IPS-NIHi7 (cell line): ENCODE results near the gene LEF1.

Experiments used
- DNase-seq: peaks from one replicate; pipeline ENCODE4 v3.0.0; 2012; ENCODE audit warnings: mixed read lengths; ENCODE audit errors: extremely low spot score

The LEF1 gene

GRCh38 chr4:108113229-108113628 lies 55.5 kb downstream of the LEF1 start:
- no peak for DNase-seq

- DNase-seq = no peak
Observed at GRCh38 chr4:108111781-108112180, 57.0 kb downstream of the LEF1 start.

DNA sequence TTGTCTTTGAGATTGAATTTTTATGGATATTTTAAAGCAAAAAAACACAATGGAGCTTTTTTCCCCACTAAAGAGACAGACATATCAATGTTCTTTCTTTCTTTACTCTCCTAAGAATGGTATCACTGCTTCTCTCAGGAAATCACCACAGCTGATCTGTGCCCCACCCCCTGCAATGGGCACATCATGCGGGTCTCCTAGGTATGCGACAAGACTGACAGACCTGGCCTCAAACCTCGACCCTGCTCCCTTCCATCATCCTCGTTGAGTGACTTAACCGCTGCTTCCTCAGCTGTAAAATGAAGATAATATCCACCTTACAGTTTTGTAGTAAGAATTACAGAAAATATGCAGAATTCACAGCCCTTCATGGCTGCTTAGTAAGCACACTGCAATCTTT lies 58.3 kb downstream of the LEF1 start:
- DNase-seq = no peak

GRCh38 chr4:108109997-108110416 lies 58.7 kb downstream of the LEF1 start:
- DNase-seq = no peak

DNA sequence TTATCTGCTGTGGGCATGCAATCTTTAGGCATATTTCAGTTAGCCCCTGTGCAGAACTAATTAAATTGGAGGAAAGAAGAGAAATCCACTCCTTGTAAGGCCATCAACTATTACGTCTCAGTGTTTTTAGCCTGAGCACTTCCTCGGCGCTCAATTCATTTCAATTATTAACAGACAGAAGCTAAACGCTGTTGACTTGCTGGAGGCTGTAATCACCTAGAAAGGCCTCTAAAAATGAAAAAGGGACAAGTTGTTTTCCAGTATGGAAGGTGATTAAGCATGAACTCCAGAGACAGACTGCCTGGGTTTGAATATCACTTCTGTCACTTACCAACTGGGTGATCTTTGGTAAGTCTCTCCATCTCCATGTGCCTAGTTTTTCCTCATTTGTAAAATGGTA lies 59.6 kb downstream of the LEF1 start:
- no peak for DNase-seq

- no peak for DNase-seq
Observed at GRCh38 chr4:108107729-108108382, 60.9 kb downstream of the LEF1 start.

DNA sequence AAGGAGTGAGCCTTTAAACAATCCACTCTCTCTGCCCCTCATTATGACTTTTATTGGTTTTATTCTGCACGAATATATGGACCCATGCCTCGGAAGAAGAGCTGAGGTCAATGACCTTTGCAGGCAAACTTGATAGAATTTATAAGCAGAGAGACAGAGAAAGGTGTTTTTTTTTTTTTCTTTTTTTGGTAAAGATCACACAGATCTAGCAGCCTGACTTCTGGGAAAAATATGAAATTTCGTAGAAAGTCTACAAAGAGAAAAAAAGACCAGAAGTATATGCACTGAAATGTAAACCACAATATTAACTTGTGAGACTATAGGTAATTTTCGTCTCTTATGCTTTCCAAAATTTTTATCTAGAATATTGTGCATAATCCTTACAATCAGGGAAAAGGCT lies 61.6 kb downstream of the LEF1 start:
- no peak for DNase-seq

DNA sequence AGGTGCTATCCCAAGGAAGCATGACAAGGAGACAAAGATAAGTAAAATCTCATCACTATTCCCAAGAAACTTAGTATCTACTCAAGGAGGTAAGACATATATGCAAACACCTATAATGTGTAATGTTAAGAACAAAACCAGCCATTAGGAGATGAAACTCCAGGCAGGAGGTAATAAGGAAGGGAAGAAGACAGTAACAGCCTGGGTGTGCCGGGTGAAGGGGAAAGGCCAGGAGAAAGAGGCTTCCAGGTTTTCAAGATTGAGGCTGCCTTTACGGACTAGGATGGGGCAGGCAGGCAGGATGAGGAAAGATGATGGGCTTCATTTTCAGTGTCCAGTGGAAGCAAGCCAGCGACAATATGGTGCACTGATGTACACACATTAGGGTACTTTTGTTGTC lies 62.5 kb downstream of the LEF1 start:
- no peak for DNase-seq

GRCh38 chr4:108103099-108103862 lies 65.5 kb downstream of the LEF1 start:
- DNase-seq = no peak

DNA sequence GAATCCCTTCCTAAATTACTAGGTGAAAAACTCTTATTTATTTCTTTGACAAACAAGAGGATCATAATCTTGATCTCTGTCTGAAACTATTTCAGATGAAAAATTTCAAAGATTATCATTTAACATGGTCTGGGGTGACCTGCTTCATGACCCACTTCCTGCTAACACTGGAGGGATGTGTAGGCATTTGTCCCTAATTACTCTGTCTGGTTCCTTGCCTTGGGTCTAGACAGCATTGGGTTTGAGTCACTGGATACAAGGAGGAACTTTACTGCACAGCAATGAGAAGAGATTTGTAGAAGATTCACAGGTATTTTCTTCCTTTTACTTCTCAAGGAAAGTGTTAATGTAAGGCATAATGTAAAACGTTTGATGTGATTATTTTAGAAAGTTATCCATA lies 67.9 kb downstream of the LEF1 start:
- DNase-seq = no peak

DNA sequence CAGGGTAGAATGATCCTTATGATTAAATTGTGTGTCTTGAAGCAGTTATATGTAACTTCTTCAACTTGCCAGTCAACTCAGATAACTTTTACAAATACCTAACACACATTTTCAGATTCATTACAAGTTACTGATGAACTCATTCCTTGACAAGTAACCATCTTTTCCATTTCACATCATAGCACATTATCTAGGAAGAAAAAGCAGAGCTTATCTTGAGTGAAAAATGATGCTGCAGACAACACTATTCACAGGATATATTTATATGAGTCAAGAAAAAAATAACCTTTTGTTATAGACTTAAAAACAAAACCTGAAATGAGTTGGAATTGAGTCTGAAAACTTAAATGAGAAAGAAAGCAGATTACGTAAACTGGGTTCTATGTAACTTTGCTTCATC lies 68.9 kb downstream of the LEF1 start:
- DNase-seq = no peak

- no peak for DNase-seq
Observed at GRCh38 chr4:108097990-108098553, 70.7 kb downstream of the LEF1 start.

DNA sequence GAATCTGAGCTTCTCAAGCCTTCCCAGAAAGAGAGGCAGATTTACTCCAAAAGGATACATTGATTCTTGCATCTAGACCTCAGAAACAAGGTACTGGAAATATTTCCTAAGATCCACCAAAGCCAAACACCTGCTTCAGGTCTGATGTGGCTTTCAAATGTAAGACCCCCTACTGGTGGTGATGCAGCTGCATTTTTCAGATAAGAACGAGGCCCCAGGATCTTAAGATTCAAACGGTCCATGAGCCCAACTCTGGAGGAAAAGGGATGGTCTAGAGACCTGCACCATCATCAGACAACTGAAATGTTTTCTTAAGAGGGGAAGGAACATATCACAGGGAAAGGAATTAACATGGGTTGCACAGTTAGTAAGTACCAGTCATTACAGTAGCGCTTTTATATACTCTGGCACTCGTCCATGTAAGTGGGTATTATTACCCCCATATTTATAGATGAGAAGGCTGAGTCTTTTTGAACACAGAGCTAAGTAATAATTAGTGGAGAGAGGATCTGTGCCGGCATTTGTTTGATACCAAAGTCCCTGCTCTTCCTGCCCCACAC lies 73.7 kb downstream of the LEF1 start:
- no peak for DNase-seq

DNA sequence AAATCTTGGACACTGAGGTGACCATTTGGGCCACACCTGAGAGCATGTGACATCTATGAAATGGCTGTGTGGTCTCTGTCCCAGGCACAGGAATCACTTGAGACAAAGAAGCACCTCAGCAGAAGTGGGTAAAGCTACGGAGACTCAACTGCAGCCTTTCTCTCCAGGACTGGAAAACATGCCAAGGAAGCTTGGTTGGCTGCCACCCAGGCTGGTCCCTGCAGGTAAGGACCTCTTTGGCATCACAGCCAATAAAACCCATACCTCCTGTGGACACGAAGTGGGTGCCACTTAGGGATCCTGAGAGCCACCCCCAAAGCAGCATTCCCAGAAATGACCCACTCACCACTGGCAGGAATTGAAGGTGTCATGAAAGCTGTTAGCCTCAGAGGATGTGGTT lies 74.6 kb downstream of the LEF1 start:
- DNase-seq = no peak

- DNase-seq = no peak
Observed at GRCh38 chr4:108092288-108092687, 76.4 kb downstream of the LEF1 start.

DNA sequence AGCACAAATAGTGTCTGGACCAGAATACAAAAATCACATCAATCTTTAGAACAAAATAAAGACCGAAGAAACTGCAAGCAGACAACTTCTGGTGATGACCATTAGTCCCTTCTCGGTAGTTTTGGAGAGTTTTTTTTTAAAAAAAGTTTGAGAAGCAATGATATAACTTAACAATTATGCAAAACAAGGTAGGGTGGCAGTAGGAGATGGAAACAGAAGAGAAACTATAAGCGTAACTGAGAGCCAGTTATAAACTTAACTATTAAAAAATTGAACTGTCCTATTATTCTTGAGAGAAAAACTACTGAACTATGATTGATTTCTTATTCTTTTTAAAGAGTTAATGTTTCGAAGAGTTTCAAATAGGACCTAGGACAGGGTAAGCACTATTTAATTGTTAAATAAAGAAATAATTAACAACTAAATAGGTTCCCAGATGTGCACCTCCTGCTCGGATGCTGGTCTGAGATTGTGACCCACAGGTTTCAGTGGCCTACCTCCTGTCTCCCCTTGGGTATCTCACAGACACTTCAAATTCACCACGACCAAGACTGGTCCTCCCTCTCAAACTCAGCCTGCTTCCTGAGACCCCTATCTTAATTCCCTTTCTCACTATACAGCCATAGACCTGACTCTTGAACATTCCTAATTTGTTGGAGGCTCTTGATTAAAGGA lies 81.3 kb downstream of the LEF1 start:
- DNase-seq = no peak

DNA sequence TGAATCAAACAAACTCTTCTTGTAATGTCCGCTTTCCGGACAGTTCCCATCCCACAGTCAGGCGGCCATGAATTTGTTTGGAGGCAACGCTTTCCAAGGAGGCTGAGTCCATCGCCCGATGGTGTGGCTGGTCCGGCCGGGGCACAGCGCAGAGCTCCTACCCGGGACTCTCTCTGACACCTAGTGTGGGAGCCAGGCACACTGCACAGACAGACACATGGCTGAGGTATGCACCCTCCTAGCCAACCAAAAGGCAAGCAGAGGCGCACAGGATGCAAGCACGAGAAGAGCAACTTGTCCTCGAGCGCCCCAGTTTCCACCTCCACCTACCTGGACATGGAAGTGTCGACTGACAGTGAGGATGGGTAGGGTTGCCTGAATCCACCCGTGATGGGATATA lies 87.5 kb downstream of the LEF1 start:
- DNase-seq = no peak

- no peak for DNase-seq
Observed at GRCh38 chr4:108080747-108081146, 88.0 kb downstream of the LEF1 start.

- DNase-seq = no peak
Observed at GRCh38 chr4:108078024-108078733, 90.6 kb downstream of the LEF1 start.

DNA sequence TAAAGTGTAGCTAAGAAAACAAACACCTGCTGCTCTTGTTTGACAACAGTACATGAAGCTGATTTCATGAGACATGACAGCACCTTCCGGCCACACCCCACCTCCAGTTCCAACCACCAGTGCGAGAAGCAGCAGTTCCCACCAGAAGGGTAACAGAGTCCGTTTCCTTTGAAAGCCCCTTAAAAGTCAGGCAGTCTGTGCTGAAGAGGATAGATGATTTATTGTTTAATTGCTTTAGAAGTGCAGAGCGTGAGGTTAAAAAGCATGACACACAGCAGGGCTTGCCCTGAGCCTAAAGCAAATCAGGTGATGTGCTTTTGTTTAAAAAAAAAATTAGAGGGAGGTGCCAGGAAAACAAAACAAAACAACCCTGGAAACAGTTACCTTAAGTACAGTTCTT lies 96.4 kb downstream of the LEF1 start:
- no peak for DNase-seq

DNA sequence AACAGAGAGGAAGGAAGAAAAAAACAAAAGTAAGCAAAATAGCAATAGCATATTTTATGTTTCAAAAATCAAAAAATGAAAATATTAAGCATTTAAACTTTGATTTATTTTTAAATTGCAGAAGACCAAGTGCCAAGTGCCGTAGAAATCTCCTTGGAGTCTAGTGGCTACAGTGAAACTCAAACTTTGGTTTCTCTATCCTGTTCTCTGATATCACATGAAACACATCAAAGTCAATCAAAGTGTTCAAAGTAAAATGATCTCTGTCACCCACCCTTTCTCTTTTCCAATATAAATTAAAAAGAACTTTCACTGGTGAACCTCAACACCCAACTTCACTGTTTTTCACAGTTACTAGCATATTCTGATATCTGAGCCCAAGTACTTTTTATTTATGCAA lies 98.0 kb downstream of the LEF1 start:
- DNase-seq = no peak

GRCh38 chr4:108068442-108068841 lies 100.3 kb downstream of the LEF1 start:
- no peak for DNase-seq
